ENCODE data around the gene PROK1.

Gene PROK1

DNA sequence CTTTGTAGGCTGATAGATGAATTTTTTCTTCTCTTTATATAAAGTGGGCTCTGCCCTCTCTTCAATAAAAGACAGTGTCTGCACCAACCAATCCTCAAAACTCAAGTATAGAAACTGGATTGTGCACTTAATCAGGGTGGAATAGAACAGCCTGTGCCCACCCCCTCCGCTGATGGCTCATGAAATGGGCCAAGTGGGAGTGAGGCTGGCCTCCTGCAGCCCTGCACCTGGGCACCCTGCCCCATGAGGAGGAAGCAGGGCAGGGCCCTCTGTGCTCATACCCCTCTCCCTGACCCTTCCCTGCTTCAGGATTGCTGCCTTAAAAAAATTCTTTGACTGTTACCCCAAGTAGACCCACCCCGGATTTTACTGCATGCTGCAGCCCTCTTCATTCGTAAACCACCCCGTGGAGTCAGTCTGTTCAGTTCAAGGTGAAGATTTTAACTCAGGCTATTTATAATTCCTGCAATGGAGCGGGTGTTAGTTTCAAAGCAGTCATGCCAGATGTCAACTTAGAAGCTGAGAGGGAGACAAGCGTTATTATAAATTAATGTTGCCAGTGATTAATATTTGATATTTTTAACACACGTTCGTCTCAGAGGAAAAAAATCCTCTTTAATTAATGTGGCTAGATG is 15.8 kb downstream of the PROK1 start:
- DNase-seq = no peak

GRCh38 chr1:110471131-110471530 is 20.2 kb downstream of the PROK1 start:
- DNase-seq = no peak

- DNase-seq = no peak
Measured at GRCh38 chr1:110472546-110472945, 21.6 kb downstream of the PROK1 start.

GRCh38 chr1:110474444-110474843 is 23.5 kb downstream of the PROK1 start:
- DNase-seq = no peak

- no peak for DNase-seq
Measured at GRCh38 chr1:110475362-110476027, 24.5 kb downstream of the PROK1 start.

DNA sequence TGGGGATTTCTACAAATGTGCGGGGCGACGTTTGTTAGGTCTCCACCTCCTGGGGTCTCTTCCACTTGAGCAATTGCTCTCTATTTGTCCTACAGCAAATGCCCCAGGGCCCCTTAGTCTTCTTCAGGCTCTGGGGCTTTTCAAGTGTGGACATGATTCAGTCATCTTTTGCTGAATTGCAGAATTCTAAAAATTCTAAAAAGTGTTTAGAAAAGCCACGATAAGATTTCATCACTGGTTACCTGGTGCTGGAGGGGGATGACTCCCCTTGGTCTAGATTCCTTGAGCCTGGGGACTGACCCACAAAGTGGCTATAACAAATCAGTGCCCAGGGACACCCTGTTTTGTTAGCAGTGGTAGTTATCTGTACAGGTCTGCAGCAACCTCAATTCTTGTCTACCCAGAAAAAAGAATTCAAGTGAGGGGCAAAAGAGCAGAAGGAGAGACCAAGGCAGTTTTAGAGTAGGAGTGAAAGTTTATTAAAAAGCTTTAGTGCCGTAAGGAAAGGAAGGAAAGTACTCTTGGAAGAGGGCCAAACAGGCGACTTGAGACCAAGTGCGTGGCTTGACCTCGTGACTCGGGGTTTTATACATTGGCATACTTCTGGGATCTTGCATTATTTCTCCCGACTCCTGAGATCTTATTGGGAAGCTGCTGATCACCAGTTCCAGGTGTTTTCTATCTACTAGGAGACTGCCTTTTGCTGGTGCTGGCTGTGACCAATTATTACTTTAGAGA is 25.2 kb downstream of the PROK1 start:
- no peak for DNase-seq

DNA sequence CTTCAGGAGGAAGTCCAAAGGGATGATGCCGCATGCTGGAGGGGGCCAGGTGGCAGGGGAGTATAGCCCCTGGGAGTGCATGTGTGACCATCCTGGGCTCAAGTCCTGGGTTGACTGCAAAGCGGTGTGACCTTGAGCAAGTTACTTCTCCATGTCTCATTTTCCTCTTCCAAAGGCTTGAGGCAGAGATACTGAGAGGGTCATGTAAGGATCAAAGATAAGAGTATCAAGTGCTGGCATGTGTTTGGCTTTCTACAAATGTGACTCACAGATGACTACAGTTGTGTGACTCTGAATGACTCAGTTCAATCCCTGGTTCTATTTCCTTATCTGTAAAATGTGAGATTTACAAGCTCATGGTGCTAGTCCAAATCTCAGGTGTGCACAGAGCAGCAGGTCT is 26.1 kb downstream of the PROK1 start:
- no peak for DNase-seq

DNA sequence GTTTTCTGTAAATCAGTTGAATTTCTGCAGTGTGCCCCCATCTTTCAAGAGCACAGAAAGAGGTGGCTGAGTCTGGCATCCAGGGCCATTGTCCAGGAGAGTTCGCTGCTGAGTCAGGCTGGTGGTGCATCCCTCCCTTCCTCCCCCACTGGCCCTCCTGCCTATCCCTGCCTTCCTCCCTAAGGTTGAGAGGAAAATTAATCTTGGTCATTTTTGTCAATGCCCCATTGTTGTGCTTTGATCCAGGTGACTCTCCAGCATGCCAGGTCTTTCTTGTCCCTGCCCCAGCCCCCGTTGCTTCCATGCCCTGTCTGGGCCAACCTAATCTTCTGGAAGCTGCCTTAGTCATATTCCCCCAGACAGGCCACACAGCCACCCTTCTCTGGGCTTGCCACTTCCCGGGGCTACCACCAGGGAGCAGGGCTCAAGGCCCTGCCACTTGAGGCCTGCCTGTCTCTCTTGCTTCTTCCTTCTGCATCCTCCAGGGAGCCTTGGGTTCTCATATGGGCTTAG is 26.6 kb downstream of the PROK1 start:
- DNase-seq = peak; percentile 49

- no peak for DNase-seq
Measured at GRCh38 chr1:110477967-110478640, 27.2 kb downstream of the PROK1 start.

DNA sequence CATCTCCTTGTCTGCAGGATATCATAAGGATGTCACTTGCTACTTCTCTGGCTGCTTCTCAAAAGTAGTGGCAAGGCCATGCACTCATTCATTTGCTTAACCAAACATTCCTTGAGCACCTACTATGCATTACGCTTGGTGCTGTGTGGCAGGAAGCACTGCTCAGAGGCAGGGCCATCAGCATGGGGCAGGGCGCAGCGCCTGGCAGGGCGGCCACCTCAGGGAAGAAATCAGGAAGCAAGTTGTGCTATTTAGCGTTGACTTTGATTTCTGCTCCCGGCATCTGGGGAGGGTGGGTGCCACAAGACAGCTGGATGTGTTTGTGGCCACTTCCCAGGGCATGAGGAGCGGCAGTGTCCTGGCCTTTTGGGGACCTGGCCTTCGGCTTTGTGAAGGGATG is 27.9 kb downstream of the PROK1 start:
- DNase-seq = no peak

DNA sequence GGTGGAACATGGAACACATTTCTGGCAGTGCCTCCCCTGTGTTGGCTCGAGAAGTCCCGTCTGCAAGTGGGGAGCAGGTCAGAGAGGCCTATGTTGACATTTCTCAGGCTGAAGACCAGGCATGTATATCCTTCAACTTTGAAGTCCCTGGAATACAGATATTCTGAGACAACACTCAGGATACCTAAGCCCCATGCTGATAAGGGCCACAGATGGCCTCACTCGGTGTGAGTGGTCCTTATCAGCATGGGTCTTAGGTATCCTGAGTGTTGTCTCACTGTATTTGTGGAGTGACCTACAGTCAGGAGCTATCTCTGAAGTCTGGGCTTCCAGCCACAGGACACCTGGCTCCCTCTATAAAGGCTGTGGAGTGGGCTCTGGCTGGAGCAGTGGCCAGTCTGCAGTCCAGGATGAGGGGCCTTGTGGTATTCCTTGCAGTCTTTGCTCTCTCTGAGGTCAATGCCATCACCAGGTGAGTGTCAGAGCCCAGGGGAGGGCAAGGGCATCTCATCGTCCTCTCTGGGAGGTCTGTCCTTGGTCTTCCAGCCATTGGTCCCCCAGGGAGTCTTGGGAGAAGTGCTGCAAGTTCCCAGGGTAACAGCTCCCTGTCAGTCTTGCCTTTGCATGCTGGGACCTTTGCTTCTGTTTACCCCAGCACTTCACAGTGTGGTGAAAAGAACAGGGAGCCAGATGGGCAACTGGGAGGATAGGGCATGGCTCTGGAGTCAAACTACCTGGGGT is 29.6 kb downstream of the PROK1 start:
- no peak for DNase-seq

DNA sequence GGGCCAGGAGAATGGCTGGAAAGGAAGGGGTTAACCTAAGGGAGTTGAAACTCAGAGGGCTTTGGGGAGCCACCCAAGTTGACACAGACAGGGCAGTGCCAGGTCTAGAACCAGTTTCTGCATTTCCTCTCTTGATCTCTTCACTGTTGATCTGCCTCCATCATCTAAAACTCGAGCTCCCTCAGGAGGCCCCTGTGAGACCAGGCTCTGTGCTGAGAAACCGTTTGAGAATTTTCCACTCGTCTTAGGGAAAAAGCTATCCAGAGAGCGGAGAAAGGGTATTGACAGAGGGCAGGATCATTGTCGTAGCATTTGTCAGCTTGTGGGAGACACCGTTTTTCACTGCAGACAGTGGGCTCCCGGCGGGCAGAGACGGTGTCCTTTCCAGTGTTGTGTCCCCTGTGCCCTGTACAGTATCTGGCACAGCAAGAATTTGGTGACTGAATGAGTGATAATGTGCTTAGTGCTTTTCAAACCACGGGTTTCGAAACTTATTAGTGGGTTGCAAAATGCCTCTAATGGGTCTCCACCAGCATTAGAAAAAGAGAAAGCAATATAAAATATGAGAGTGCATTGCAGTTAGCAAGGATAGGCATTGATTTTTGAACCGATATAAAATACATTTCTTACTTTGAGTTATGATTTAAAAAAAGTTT is 31.1 kb downstream of the PROK1 start:
- DNase-seq = no peak

GRCh38 chr1:110482662-110483307 is 31.8 kb downstream of the PROK1 start:
- DNase-seq = no peak

DNA sequence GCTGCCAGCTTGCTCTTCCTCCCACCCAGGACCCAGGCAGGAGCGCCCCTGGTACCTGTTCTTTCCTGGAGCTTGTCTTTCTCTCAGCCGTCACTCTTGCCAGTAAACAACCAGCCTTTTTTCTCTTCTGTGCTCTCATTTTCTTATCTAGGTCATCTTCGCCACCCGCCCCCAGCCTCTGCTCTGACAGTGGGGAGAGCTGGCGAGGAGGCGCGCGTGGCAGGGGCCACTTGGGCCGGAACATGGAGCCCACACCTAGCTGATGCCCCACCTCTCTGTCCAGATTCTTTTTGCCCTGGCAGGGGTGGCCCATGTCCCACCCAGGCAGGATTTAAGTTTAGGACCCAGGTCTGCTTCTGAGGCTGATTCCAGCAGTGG is 32.3 kb downstream of the PROK1 start:
- no peak for DNase-seq

GRCh38 chr1:110484801-110485200 is 33.9 kb downstream of the PROK1 start:
- no peak for DNase-seq

- DNase-seq = no peak
Measured at GRCh38 chr1:110485725-110486124, 34.8 kb downstream of the PROK1 start.

DNA sequence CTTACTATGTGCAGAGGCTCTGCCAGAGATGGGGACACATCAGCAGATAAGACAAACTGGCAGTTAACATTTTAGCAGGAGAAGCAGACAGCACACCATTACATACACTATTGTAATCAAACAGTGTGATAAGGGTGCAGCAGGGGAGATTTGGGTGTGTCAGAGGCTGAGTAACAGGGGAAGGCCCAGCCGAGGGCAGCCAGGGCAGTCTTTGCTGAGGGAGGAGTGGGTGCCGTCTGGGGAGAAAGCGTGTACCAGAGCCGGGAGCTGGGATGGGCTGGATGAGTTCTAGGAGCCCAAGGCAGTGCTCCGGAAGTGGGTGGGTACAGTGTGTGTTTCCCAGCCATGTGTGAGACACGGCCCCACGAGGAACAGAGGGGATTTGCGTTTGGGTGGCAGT is 36.8 kb downstream of the PROK1 start:
- no peak for DNase-seq

- no peak for DNase-seq
Measured at GRCh38 chr1:110488161-110488560, 37.2 kb downstream of the PROK1 start.

DNA sequence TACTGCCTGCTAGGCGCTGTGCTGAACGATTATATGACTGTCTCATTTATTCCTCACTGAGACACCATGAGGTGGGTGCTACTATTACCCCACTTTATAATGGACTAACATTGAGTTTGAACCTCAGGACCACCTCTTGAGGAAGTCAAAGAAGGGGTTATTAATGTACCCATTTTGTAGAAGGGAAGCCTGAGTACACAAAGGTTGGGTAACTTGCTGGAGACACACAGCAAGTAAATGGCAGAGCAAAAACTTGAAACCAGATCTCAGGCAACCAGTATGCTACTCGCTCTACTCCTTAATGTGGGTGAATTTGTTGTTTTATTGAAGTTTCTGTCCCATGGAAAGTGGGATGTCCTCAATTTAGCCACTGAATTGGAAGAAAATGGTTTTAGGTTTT is 37.9 kb downstream of the PROK1 start:
- DNase-seq = no peak

DNA sequence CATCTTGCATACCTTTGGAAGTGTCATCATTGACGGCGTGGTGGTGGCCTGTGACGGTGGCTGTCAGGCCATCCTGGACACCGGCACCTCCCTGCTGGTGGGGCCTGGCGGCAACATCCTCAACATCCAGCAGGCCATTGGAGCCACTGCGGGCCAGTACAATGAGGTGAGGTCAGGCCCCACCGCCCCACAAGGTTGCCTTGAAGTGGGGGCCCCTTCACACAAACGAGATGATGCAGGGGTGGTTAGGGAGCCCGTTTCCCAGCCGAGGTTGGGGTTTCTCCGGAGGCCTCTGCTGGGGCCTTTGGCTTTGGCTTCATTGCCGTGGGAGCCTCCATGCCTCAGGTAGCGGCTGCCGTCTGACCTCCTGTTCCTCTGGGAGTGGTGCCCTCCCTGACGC is 38.5 kb downstream of the PROK1 start:
- no peak for DNase-seq

DNA sequence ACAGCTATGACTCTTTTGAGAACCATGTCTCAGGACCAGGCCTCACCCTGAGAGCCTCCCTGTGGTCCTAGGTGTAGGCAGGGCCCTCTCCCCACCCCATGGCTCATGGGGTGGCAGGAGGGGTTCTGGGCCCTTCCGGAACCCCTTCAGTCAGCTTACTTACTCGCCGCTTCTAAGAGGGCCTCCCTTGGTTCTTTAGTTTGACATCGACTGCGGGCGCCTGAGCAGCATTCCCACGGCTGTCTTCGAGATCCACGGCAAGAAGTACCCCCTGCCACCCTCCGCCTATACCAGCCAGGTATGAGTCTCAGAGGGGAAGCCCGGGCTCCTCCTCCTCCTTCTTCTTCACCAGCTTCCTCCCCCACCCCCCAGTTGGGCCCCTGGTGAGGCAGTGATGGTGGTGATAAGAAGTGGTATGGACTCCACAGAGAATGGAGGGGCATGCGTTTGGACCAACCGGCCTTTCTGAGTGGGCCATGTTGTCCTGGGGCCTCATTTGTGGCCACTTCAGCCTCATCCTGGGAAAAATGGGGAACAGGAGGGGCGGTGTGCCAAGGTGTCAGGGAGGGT is 39.1 kb downstream of the PROK1 start:
- no peak for DNase-seq
